ENCODE results near the gene MSL2. TPM values are rescaled to one million over a fixed set of nuclear protein-coding genes. Genes with fewer than 3 reads are reported as not detected.

Gene MSL2
- total RNA-seq, 1 experiment from 2014 or later = 28.5 TPM

- no peaks in the 10 kb centered on the region for H3K27me3 ChIP-seq (replicated peaks; ENCODE audit: control insufficient read depth, insufficient read depth, low read length)
- intact Hi-C loops (cut with micrococcal nuclease; ENCODE audit: unreplicated experiment) = no loop called here
- H3K9me3 ChIP-seq = no peaks in the 10 kb centered on the region
- H3K9me3 Mint-ChIP-seq (ENCODE audit: unreplicated experiment) = no peaks in the 10 kb centered on the region
- BruUV-seq (replicated peaks) = no TSS peak
- H3K27ac Mint-ChIP-seq (ENCODE audit: unreplicated experiment) = no peak overlapping the region
- ChIA-PET POLR2A (no interaction called here), CTCF (no interaction called here)
- TF ChIP-seq CTCF (IDR thresholded peaks at IDR 0.05; ENCODE audit: insufficient read depth in 1 of 2, low read depth in 1 of 2, low read length in 1 of 2, severe bottlenecking in 1 of 2, unreplicated experiment in 1 of 2) = no peak
- peaks cover 14% of the 10 kb centered on the region for H3K4me1 ChIP-seq
- H3K27me3 Mint-ChIP-seq (ENCODE audit: insufficient read depth, unreplicated experiment) = no peaks in the 10 kb centered on the region
- H3K36me3 ChIP-seq (ENCODE audit: control insufficient read depth, insufficient read depth, low read length) = no peaks in the 10 kb centered on the region
- no peaks in the 10 kb centered on the region for H3K36me3 Mint-ChIP-seq (ENCODE audit: insufficient read depth, unreplicated experiment)
- H3K4me3 ChIP-seq (ENCODE audit: low read depth, low read length) = no peak overlapping the region
- H3K4me3 Mint-ChIP-seq (ENCODE audit: unreplicated experiment) = no peak overlapping the region
- DNase-seq = no peak
- H3K4me1 Mint-ChIP-seq (ENCODE audit: low read depth, unreplicated experiment) = peaks cover 15% of the 10 kb centered on the region
Observed at GRCh38 chr3:136237961-136238649, 42.0 kb upstream of the MSL2 start.

GRCh38 chr3:136237103-136237502 lies 41.0 kb upstream of the MSL2 start:
- H3K36me3 ChIP-seq (ENCODE audit: control insufficient read depth, insufficient read depth, low read length) = no peaks in the 10 kb centered on the region
- H3K27ac Mint-ChIP-seq (ENCODE audit: unreplicated experiment) = no peak overlapping the region
- no peaks in the 10 kb centered on the region for H3K9me3 ChIP-seq
- H3K4me1 Mint-ChIP-seq (ENCODE audit: low read depth, unreplicated experiment) = peaks cover 15% of the 10 kb centered on the region
- no peak for TF ChIP-seq CTCF (IDR thresholded peaks at IDR 0.05; ENCODE audit: insufficient read depth in 1 of 2, low read depth in 1 of 2, low read length in 1 of 2, severe bottlenecking in 1 of 2, unreplicated experiment in 1 of 2)
- DNase-seq = no peak
- H3K27me3 ChIP-seq (replicated peaks; ENCODE audit: control insufficient read depth, insufficient read depth, low read length) = no peaks in the 10 kb centered on the region
- no peak overlapping the region for H3K4me3 Mint-ChIP-seq (ENCODE audit: unreplicated experiment)
- H3K36me3 Mint-ChIP-seq (ENCODE audit: insufficient read depth, unreplicated experiment) = no peaks in the 10 kb centered on the region
- intact Hi-C loops (cut with micrococcal nuclease; ENCODE audit: unreplicated experiment) = no loop called here
- no peak overlapping the region for H3K4me3 ChIP-seq (ENCODE audit: low read depth, low read length)
- no TSS peak for BruUV-seq (replicated peaks)
- POLR2A ChIA-PET = no interaction called here
- H3K4me1 ChIP-seq = peaks cover 14% of the 10 kb centered on the region
- no peaks in the 10 kb centered on the region for H3K27me3 Mint-ChIP-seq (ENCODE audit: insufficient read depth, unreplicated experiment)
- no peaks in the 10 kb centered on the region for H3K9me3 Mint-ChIP-seq (ENCODE audit: unreplicated experiment)
- CTCF ChIA-PET = interaction anchor here (0.8 kb wide), 1 partner anchor 23 kb away, joined by 7 read pairs; no protein-coding TSS in a partner anchor

- peaks cover 15% of the 10 kb centered on the region for H3K4me1 Mint-ChIP-seq (ENCODE audit: low read depth, unreplicated experiment)
- intact Hi-C loops (cut with micrococcal nuclease; ENCODE audit: unreplicated experiment) = no loop called here
- no peaks in the 10 kb centered on the region for H3K27me3 Mint-ChIP-seq (ENCODE audit: insufficient read depth, unreplicated experiment)
- no peak overlapping the region for H3K27ac Mint-ChIP-seq (ENCODE audit: unreplicated experiment)
- Histone ChIP-seq H3K36me3 (ENCODE audit: control insufficient read depth, insufficient read depth, low read length) (no peaks in the 10 kb centered on the region), H3K9me3 (no peaks in the 10 kb centered on the region), H3K4me3 (ENCODE audit: low read depth, low read length) (no peak overlapping the region), H3K27me3 (replicated peaks; ENCODE audit: control insufficient read depth, insufficient read depth, low read length) (no peaks in the 10 kb centered on the region), H3K4me1 (peaks cover 14% of the 10 kb centered on the region)
- H3K36me3 Mint-ChIP-seq (ENCODE audit: insufficient read depth, unreplicated experiment) = no peaks in the 10 kb centered on the region
- BruUV-seq (replicated peaks) = no TSS peak
- CTCF ChIA-PET = interaction anchor here (0.8 kb wide), 1 partner anchor 22 kb away, joined by 7 read pairs; no protein-coding TSS in a partner anchor
- no peaks in the 10 kb centered on the region for H3K9me3 Mint-ChIP-seq (ENCODE audit: unreplicated experiment)
- POLR2A ChIA-PET = no interaction called here
- no peak for TF ChIP-seq CTCF (IDR thresholded peaks at IDR 0.05; ENCODE audit: insufficient read depth in 1 of 2, low read depth in 1 of 2, low read length in 1 of 2, severe bottlenecking in 1 of 2, unreplicated experiment in 1 of 2)
- H3K4me3 Mint-ChIP-seq (ENCODE audit: unreplicated experiment) = no peak overlapping the region
- DNase-seq = no peak
Observed at GRCh38 chr3:136236109-136236508, 40.0 kb upstream of the MSL2 start.

Measured in Caco-2 (cell line).